IMR-90 (cell line): Measurements from ENCODE around the gene FMN1.

Source experiments
- CEBPB ChIP-seq: IDR thresholded peaks from 2 replicates; pipeline ENCODE4 v1.6.1; 2012; ENCODE audit warnings: low read depth, low read length, improper control_type of control experiment
- CTCF ChIP-seq: conservative IDR thresholded peaks from 2 replicates; pipeline ENCODE4 v1.5.1; 2012; ENCODE audit warnings: mild to moderate bottlenecking, low read depth, low read length, improper control_type of control experiment
- RAD21 ChIP-seq: IDR thresholded peaks from 2 replicates; pipeline ENCODE4 v1.6.1; 2012; ENCODE audit warnings: low read length, improper control_type of control experiment

- no peak for TF ChIP-seq CEBPB
- no peak for TF ChIP-seq CTCF
- TF ChIP-seq RAD21: no peak
These were observed 41.0 kb downstream of the FMN1 start for GRCh38 chr15:33153548-33153947.
